ENCODE data around the gene TRIO.

TRIO gene

GRCh38 chr5:14331386-14331781, 188.2 kb downstream of the TRIO start:
- Histone ChIP-seq H3K27ac (peak overlapping the region; percentile 77 to 92 (median 90)), H3K36me3 (peaks cover 45 to 85% (median 62%) of the 10 kb centered on the region in 11 experiments), H3K27me3 (no peaks in the 10 kb centered on the region), H4K20me1 (peaks cover 0 to 54% (median 4%) of the 10 kb centered on the region in 11 experiments; a peak in 11 of 22 replicates), H3K4me3 (peak overlapping the region in 9 of 10 experiments; percentile 2 to 61 (median 24); a peak in 15 of 20 replicates), H3K4me1 (peaks cover 53 to 77% (median 72%) of the 10 kb centered on the region in 10 experiments), H3K4me2 (peak overlapping the region; percentile 73 to 93 (median 85)), H3K9ac (peak overlapping the region; percentile 66 to 77 (median 76); a peak in 21 of 22 replicates), H3K9me3 (replicated peaks in 1 of 11) (no peaks in the 10 kb centered on the region)
- TF ChIP-seq Cebpa-rat (IDR thresholded peaks at IDR 0.05) = peak in 5 of 11 experiments; percentile 38 to 69 (median 61); a peak in 7 of 22 replicates

DNA sequence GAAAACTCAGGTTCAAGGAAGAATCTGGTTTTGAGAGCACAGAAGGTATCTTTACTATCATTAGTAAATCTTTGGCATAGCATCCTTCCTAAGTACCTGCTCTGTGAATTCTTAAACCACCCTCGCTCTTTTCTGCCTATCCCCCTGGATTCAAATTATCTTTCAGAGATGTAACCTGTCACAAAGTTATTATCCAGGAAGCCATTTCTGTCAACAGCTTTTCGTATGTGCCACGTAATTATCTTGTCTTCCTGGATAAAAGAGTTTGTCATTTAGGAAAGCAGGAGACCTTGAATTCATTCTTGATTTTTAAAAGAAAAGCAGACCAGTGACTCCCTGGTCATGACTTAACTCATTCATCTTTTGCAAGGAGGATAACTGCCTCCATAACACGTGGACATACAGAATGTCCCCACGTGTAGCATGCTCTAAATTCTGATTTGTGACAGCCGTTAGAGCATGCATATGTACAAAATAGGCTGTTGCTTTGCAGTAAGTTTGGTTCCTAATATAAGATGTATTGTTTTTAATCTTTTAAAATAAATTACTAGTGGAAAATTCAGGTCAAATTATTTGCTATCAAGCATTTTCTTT, 189.0 kb downstream of the TRIO start:
- H3K4me1 ChIP-seq = peaks cover 53 to 77% (median 72%) of the 10 kb centered on the region in 10 experiments
- H3K9me3 ChIP-seq (replicated peaks in 1 of 11) = no peaks in the 10 kb centered on the region
- no peaks in the 10 kb centered on the region for H3K27me3 ChIP-seq
- H4K20me1 ChIP-seq = peaks cover 0 to 50% (median 0%) of the 10 kb centered on the region in 11 experiments; a peak in 4 of 22 replicates
- H3K36me3 ChIP-seq = peaks cover 52 to 85% (median 67%) of the 10 kb centered on the region in 11 experiments
- peak overlapping the region; percentile 73 to 93 (median 85) for H3K4me2 ChIP-seq
- H3K9ac ChIP-seq = peak overlapping the region; percentile 66 to 77 (median 76); a peak in 20 of 22 replicates
- peak overlapping the region in 8 of 10 experiments; percentile 20 to 61 (median 26); a peak in 13 of 20 replicates for H3K4me3 ChIP-seq
- TF ChIP-seq Cebpa-rat (IDR thresholded peaks at IDR 0.05) = no peak
- H3K27ac ChIP-seq = peak overlapping the region; percentile 77 to 92 (median 90); a peak in 21 of 22 replicates

- peak overlapping the region in 2 of 10 experiments; percentile 47 to 61; a peak in 3 of 20 replicates for H3K4me3 ChIP-seq
- H3K9me3 ChIP-seq (replicated peaks in 1 of 11) = no peaks in the 10 kb centered on the region
- peaks cover 53 to 86% (median 67%) of the 10 kb centered on the region in 11 experiments for H3K36me3 ChIP-seq
- H3K27ac ChIP-seq = peak overlapping the region in 9 of 11 experiments; percentile 87 to 92 (median 91); a peak in 19 of 22 replicates
- peaks cover 0 to 48% (median 0%) of the 10 kb centered on the region in 11 experiments; a peak in 5 of 22 replicates for H4K20me1 ChIP-seq
- peak overlapping the region in 3 of 11 experiments; percentile 1 to 77 (median 77); a peak in 4 of 22 replicates for H3K9ac ChIP-seq
- TF ChIP-seq Cebpa-rat (IDR thresholded peaks at IDR 0.05) = no peak
- peaks cover 53 to 77% (median 72%) of the 10 kb centered on the region in 10 experiments for H3K4me1 ChIP-seq
- no peaks in the 10 kb centered on the region for H3K27me3 ChIP-seq
- peak overlapping the region in 8 of 11 experiments; percentile 73 to 93 (median 88); a peak in 14 of 22 replicates for H3K4me2 ChIP-seq
Measured at GRCh38 chr5:14332746-14333145, 189.6 kb downstream of the TRIO start.

DNA sequence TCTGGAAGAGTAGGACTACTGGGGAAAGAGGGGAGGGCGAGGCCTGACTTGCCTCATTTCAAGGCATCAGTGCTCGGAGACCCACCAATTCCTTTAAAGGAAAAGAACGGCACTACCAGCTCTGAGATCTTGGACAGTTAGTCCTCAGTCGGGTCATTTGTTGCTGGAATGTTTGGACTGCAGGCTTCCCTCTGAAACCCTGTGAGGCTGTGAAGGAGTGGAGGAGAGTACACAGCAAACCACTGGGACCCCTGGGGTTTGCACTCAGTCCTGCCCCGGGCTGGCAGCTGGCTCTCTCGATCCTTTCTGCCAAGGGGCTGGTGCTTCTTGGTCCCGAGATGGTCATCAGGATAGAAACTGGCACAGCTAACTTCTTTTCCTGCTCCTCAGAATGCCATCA, 194.5 kb downstream of the TRIO start:
- no peak overlapping the region for H3K4me2 ChIP-seq
- H3K4me1 ChIP-seq = peaks cover 34 to 56% (median 52%) of the 10 kb centered on the region in 10 experiments
- no peak for TF ChIP-seq Cebpa-rat (IDR thresholded peaks at IDR 0.05)
- peak overlapping the region in 1 of 11 experiments; percentile 2; a peak in 2 of 22 replicates for H3K9ac ChIP-seq
- H3K36me3 ChIP-seq = peaks cover 72 to 88% (median 80%) of the 10 kb centered on the region in 11 experiments
- H3K4me3 ChIP-seq = no peak overlapping the region
- peaks cover 0 to 73% (median 16%) of the 10 kb centered on the region in 11 experiments; a peak in 17 of 22 replicates for H4K20me1 ChIP-seq
- H3K27me3 ChIP-seq = no peaks in the 10 kb centered on the region
- H3K9me3 ChIP-seq (replicated peaks in 1 of 11) = no peaks in the 10 kb centered on the region
- peak overlapping the region in 2 of 11 experiments; percentile 8 to 25; a peak in 1 of 22 replicates for H3K27ac ChIP-seq

GRCh38 chr5:14339468-14339867, 196.3 kb downstream of the TRIO start:
- H3K4me1 ChIP-seq = peaks cover 43 to 56% (median 49%) of the 10 kb centered on the region in 10 experiments
- no peak overlapping the region for H3K27ac ChIP-seq
- H3K4me3 ChIP-seq = no peak overlapping the region
- H4K20me1 ChIP-seq = peaks cover 0 to 73% (median 34%) of the 10 kb centered on the region in 11 experiments; a peak in 17 of 22 replicates
- no peak for TF ChIP-seq Cebpa-rat (IDR thresholded peaks at IDR 0.05)
- no peaks in the 10 kb centered on the region for H3K27me3 ChIP-seq
- no peak overlapping the region for H3K9ac ChIP-seq
- H3K36me3 ChIP-seq = peaks cover 63 to 88% (median 72%) of the 10 kb centered on the region in 11 experiments
- H3K9me3 ChIP-seq (replicated peaks in 1 of 11) = no peaks in the 10 kb centered on the region
- H3K4me2 ChIP-seq = no peak overlapping the region

GRCh38 chr5:14341571-14342230, 198.6 kb downstream of the TRIO start:
- Histone ChIP-seq H3K4me1 (peaks cover 31 to 44% (median 37%) of the 10 kb centered on the region in 10 experiments), H3K36me3 (peaks cover 63 to 88% (median 72%) of the 10 kb centered on the region in 11 experiments), H3K9ac (peak overlapping the region in 10 of 11 experiments; percentile 36 to 66 (median 55); a peak in 17 of 22 replicates), H4K20me1 (peaks cover 0 to 64% (median 32%) of the 10 kb centered on the region in 11 experiments; a peak in 17 of 22 replicates), H3K27me3 (no peaks in the 10 kb centered on the region), H3K4me2 (peak overlapping the region; percentile 70 to 96 (median 86)), H3K4me3 (0 out of 20 replicates have a peak overlapping the region, but pooled peaks of 4 of the 10 experiments have one; percentile 7 to 34 (median 16)), H3K27ac (peak overlapping the region in 9 of 11 experiments; percentile 43 to 79 (median 75); a peak in 17 of 22 replicates), H3K9me3 (replicated peaks in 1 of 11) (no peaks in the 10 kb centered on the region)
- no peak for TF ChIP-seq Cebpa-rat (IDR thresholded peaks at IDR 0.05)

- Histone ChIP-seq H3K27ac (peak overlapping the region in 9 of 11 experiments; percentile 43 to 79 (median 75); a peak in 17 of 22 replicates), H3K4me2 (peak overlapping the region; percentile 70 to 96 (median 86)), H3K9ac (peak overlapping the region in 10 of 11 experiments; percentile 36 to 66 (median 55); a peak in 17 of 22 replicates), H3K27me3 (no peaks in the 10 kb centered on the region), H3K9me3 (replicated peaks in 1 of 11) (no peaks in the 10 kb centered on the region), H4K20me1 (peaks cover 0 to 64% (median 33%) of the 10 kb centered on the region in 11 experiments; a peak in 18 of 22 replicates), H3K4me1 (peaks cover 31 to 44% (median 37%) of the 10 kb centered on the region in 10 experiments), H3K4me3 (0 out of 20 replicates have a peak overlapping the region, but pooled peaks of 4 of the 10 experiments have one; percentile 7 to 34 (median 16)), H3K36me3 (peaks cover 59 to 86% (median 68%) of the 10 kb centered on the region in 11 experiments)
- TF ChIP-seq Cebpa-rat (IDR thresholded peaks at IDR 0.05) = no peak
Measured at GRCh38 chr5:14342306-14342705, 199.2 kb downstream of the TRIO start.

GRCh38 chr5:14343376-14343775, 200.2 kb downstream of the TRIO start:
- no peaks in the 10 kb centered on the region for H3K27me3 ChIP-seq
- no peak overlapping the region for H3K9ac ChIP-seq
- peaks cover 54 to 86% (median 68%) of the 10 kb centered on the region in 11 experiments for H3K36me3 ChIP-seq
- peaks cover 31 to 44% (median 37%) of the 10 kb centered on the region in 10 experiments for H3K4me1 ChIP-seq
- TF ChIP-seq Cebpa-rat (IDR thresholded peaks at IDR 0.05) = no peak
- H3K4me2 ChIP-seq = peak overlapping the region; percentile 70 to 96 (median 86); a peak in 21 of 22 replicates
- H3K27ac ChIP-seq = peak overlapping the region in 2 of 11 experiments; percentile 19 to 20; a peak in 1 of 22 replicates
- peaks cover 0 to 72% (median 37%) of the 10 kb centered on the region in 11 experiments; a peak in 18 of 22 replicates for H4K20me1 ChIP-seq
- no peaks in the 10 kb centered on the region for H3K9me3 ChIP-seq (replicated peaks in 1 of 11)
- H3K4me3 ChIP-seq = no peak overlapping the region

Data from BLaER1 treated with 17β-estradiol and CSF1 and Interleukin-3, amounts not matched to agents 10 nM and 100 nM (cell line).